ENCODE data around the gene SPON2. TPM values are rescaled to one million over a fixed set of nuclear protein-coding genes. Genes with fewer than 3 reads are reported as not detected.

Gene SPON2
- total RNA-seq, 4 donors from 2014 or later, result 39.3 to 91.0 (median 45.5) TPM

GRCh38 chr4:1177274-1178141 lies 5.1 kb upstream of the SPON2 start:
- H3K27ac ChIP-seq, result no peak overlapping the region
- 77 to 81% methylated on average over 26 to 28 of the region's 28 CpGs for WGBS, 2 donors
- DNase-seq (ENCODE audit: low spot score in 2 of 2), result no peak

GRCh38 chr4:1176398-1177273 lies 4.3 kb upstream of the SPON2 start:
- Histone ChIP-seq H3K27ac (no peak overlapping the region), H3K9me3 (no peaks in the 10 kb centered on the region), H3K36me3 (no peaks in the 10 kb centered on the region), H3K27me3 (peaks cover 0 to 10% of the 10 kb centered on the region in 2 donors), H3K4me1 (peaks cover 0 to 29% (median 14%) of the 10 kb centered on the region in 4 donors), H3K4me3 (no peak overlapping the region)
- 50 to 80% methylated on average over 1 of the region's 1 CpG for WGBS, 2 donors
- no peak for DNase-seq (ENCODE audit: low spot score in 2 of 2)
- TF ChIP-seq POLR2A (IDR thresholded peaks at IDR 0.05) (no peak), EP300 (IDR thresholded peaks at IDR 0.05) (no peak)
- TF ChIP-seq, protein P1, sequence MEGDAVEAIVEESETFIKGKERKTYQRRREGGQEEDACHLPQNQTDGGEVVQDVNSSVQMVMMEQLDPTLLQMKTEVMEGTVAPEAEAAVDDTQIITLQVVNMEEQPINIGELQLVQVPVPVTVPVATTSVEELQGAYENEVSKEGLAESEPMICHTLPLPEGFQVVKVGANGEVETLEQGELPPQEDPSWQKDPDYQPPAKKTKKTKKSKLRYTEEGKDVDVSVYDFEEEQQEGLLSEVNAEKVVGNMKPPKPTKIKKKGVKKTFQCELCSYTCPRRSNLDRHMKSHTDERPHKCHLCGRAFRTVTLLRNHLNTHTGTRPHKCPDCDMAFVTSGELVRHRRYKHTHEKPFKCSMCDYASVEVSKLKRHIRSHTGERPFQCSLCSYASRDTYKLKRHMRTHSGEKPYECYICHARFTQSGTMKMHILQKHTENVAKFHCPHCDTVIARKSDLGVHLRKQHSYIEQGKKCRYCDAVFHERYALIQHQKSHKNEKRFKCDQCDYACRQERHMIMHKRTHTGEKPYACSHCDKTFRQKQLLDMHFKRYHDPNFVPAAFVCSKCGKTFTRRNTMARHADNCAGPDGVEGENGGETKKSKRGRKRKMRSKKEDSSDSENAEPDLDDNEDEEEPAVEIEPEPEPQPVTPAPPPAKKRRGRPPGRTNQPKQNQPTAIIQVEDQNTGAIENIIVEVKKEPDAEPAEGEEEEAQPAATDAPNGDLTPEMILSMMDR (IDR thresholded peaks at IDR 0.05), result no peak

More at GRCh38 chr4:1177274-1178141, 5.1 kb upstream of the SPON2 start:
- no peaks in the 10 kb centered on the region for H3K36me3 ChIP-seq
- H3K4me3 ChIP-seq, result no peak overlapping the region
- peaks cover 0 to 1% of the 10 kb centered on the region in 2 donors for H3K27me3 ChIP-seq
- no peaks in the 10 kb centered on the region for H3K9me3 ChIP-seq
- peaks cover 0 to 20% (median 5%) of the 10 kb centered on the region in 4 donors for H3K4me1 ChIP-seq
- TF ChIP-seq EP300 (IDR thresholded peaks at IDR 0.05) (no peak), POLR2A (IDR thresholded peaks at IDR 0.05) (no peak)
- TF ChIP-seq, protein P1 (IDR thresholded peaks at IDR 0.05), result no peak

DNA sequence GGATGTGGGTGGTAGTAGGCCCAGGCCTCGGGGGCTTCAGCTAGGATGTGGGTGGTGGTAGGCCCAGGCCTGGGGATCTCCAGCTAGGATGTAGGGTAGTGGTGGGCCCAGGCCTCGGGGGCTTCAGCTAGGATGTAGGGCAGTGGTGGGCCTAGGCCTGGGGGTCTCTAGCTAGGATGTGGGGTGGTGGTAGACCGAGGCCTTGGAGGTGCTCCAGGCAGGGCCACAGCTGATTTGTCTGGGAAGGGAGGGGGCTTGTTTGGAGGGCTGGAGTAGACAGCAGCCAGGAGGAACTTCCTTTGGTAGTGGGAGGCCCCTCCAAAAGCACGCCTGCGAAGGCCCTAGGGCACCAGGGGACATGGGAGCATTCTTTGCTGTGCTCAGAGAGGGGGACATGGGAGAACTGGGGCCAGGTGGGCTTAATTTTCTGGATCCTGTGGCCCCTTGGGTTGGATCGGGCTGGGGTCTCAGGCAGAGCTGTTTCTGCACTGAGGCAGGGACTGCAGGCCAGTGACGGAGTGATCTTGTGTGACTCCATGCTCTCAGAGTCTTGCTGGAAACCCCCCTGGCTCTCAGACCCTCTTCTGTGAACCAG lies 3.3 kb upstream of the SPON2 start:
- no peak overlapping the region for H3K27ac ChIP-seq
- peaks cover 0 to 18% of the 10 kb centered on the region in 2 donors for H3K27me3 ChIP-seq
- TF ChIP-seq, protein P1 (IDR thresholded peaks at IDR 0.05), result no peak
- no peak for TF ChIP-seq EP300 (IDR thresholded peaks at IDR 0.05)
- no peak for TF ChIP-seq POLR2A (IDR thresholded peaks at IDR 0.05)
- H3K36me3 ChIP-seq, result no peaks in the 10 kb centered on the region
- no peaks in the 10 kb centered on the region for H3K9me3 ChIP-seq
- no peak for DNase-seq (ENCODE audit: low spot score in 2 of 2)
- peaks cover 0 to 38% (median 21%) of the 10 kb centered on the region in 4 donors for H3K4me1 ChIP-seq
- WGBS, 2 donors, result 92 to 95% methylated on average over 7 of the region's 7 CpGs
- no peak overlapping the region for H3K4me3 ChIP-seq

DNA sequence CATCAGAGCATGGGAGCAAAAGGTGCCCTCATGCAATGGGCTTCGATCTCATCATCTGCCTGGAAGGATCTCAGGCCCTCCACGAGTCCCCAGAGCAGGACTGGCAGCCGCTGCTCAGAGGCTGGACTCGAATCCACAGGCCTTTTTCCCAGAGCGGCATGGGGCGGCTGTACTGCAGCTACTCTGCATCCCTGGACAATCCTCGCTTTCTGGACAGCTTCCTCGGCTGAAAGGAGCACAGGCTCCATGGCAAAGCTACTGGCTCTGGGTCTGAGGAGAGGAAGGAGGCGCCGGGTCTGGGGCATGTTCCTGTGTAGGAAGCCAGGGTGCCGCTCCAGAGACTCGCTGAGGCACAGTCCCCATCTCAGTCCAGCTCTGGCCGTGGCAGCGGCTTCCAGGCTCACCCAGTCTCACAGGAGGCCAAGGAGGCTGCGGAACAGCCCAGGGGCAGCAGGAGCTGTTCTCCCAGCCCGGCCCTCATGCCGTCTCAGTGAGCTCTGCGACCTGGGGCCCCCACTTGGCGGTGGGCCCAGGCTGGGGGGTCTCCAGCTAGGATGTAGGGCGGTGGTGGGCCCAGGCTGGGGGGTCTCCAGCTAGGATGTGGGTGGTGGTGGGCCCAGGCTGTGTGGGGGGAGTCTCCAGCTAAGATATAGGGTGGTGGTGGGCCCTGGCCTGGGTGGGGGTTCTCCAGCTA lies 2.7 kb upstream of the SPON2 start:
- WGBS, 2 donors, result 78 to 82% methylated on average over 13 to 18 of the region's 20 CpGs
- H3K9me3 ChIP-seq, result no peaks in the 10 kb centered on the region
- no peak for DNase-seq (ENCODE audit: low spot score in 2 of 2)
- no peak for TF ChIP-seq EP300 (IDR thresholded peaks at IDR 0.05)
- TF ChIP-seq, protein P1 (IDR thresholded peaks at IDR 0.05), result no peak
- no peak for TF ChIP-seq POLR2A (IDR thresholded peaks at IDR 0.05)
- H3K4me3 ChIP-seq, result no peak overlapping the region
- peak overlapping the region in 1 of 4 donors; percentile 9 for H3K27ac ChIP-seq
- peaks cover 0 to 24% of the 10 kb centered on the region in 2 donors for H3K27me3 ChIP-seq
- H3K36me3 ChIP-seq, result peaks cover 0 to 2% (median 0%) of the 10 kb centered on the region in 3 donors
- peaks cover 0 to 43% (median 21%) of the 10 kb centered on the region in 4 donors for H3K4me1 ChIP-seq

All from tibial nerve (tissue), 4 donors.